Measurements from ENCODE around the gene EPS8.

The EPS8 gene

DNA sequence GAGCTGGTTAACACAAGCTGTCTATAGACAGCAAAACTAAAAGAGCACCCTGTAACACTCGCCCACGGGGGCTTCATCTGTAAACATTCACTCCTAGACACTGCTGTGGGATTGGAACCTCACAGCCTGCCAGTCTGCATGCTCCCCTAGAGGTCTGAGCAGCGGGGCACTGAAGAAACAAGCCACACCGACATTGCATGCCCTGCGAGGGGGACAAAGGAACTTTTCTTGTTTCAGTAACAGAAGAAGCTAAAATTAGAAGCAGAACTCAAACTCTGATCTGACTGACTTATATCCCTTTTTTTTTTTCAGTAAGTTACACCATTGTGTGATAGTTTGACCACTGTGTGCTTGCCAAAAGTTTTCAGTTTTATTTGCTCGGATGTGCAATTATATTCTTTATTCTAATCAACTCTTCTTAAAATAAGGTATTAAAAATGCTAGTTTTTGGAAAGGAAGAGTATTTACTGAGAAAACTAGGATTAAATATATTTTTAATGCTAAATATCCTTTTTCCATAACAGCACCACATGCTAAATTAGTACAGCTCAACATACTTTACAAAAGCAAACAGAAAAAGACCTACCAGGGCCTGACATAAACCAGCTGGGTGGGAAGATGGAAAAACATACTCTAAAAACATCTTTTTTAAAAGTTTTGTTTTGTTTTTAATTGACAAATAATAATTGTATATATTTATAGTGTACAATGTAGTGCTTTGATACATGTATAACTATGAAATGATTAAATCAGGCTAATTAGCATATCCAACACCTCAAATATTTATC, 100.2 kb downstream of the EPS8 start:
- FAIRE-seq: peak; percentile 62

GRCh38 chr12:15688202-15688736, 100.9 kb downstream of the EPS8 start:
- FAIRE-seq: no peak

- FAIRE-seq: no peak
Observed at GRCh38 chr12:15687583-15687982, 101.6 kb downstream of the EPS8 start.

GRCh38 chr12:15684896-15685658, 104.1 kb downstream of the EPS8 start:
- no peak for FAIRE-seq

DNA sequence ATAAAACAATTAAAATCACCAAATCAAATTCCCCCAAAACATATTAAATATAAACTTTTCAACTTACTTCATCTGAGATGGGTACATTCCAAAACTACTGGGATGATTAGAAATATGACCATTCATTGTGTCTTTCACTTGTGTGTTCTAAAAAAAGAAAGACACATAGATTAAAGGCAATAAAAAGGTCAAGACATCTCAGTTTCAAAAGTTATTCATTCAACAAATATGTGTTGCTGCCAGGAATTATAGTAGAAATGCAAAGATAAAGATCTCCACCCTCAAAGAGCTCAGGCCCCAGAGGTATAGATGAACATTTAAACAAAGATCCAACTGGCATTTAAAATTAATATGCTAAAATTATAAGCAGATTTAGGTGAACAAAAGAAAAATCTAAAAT, 106.4 kb downstream of the EPS8 start:
- no peak for FAIRE-seq

DNA sequence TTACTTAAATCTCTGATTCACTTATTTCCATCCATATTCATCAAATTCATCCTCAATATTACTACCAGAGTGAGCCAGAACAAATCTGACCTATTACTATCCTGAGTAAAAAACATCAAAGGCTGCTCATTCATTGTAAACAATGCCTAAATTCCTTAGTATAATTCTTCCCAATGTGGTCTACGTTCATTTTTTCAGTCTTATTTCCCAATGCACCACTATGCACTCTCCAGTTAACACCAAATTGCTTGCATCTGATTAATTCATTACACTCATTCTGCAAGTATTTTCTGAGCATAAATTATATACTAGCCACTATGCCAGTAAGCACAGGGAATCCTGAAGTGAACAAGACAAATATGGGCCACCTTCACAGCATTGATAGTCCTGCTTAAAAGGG, 110.0 kb downstream of the EPS8 start:
- FAIRE-seq: no peak

DNA sequence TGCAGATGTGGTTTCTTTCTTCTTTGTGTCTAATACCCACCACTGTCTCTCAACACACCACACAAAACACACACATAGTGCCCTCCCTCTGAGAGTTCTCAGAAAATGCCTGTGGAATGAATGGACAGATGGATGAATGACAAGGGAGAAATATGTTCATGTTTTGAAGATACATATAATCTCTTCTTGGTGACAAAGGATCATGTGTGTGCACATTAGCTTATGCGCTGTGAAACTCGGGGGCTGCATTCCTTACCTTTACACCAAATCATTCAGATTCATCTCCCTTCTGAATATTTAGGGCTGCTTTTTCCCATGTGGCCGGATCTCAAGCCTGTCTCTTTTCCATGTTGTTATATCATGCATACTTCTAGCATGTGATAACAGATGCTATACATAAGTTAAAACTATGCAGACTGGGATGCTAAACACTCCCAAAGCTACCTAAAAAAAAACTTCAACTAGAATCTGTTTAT, 111.4 kb downstream of the EPS8 start:
- no peak for FAIRE-seq

DNA sequence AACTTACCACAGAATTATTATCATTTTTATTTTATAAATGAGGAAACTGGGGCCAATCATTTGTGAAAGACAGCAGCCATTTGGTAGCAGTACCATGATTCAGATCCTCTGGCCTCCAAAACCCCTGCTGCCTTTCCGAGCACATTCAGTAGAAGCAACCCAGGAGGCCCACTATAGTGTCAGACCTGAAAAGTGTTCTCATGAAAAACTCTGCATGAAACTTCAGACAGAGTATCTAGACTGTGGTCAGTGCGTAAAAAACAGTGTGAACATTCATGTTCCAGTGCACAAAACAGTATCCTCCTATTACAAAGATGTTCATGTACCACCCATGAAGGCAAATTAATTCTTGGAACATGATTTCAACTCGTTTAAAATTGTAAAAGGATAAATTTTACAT, 112.0 kb downstream of the EPS8 start:
- no peak for FAIRE-seq

GRCh38 chr12:15672671-15673270, 116.4 kb downstream of the EPS8 start:
- FAIRE-seq: no peak

DNA sequence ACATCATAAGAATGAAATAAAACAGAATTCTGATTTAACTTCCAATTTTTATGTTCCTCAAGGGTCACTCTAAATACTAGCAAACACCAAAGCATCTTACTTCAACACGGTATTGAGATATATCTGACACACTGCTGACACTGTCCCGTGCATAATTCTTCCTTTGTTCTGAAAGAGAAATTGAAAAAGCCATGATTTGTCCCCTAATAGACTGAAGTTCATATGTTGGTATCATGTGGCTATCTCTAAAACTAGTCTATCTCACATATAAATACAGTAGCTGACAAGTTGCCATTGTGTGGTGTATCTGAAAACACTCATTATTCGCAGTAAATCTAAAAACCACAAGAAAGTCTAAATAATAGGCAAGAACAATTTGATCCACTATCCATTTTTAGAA, 118.4 kb downstream of the EPS8 start:
- no peak for FAIRE-seq

- no peak for FAIRE-seq
Observed at GRCh38 chr12:15669256-15669948, 119.8 kb downstream of the EPS8 start.

DNA sequence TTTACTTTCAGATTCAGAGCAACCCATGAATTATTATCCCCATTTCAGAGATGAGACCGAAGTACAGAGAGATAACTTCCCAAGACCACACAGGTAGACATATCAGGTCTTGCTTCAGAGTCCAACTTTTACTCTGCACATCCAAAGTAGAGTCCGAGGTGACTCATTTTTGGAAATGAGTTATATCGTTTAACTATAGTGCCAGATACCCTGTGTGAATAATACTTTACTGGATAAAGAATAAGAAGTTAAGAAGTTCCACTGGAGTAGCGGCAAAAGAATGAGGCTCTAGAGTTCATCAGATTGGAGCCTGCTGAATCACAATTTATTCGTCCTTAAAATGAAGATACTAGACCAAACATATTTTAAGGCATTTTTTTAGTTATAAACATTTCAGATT, 124.7 kb downstream of the EPS8 start:
- FAIRE-seq: no peak

DNA sequence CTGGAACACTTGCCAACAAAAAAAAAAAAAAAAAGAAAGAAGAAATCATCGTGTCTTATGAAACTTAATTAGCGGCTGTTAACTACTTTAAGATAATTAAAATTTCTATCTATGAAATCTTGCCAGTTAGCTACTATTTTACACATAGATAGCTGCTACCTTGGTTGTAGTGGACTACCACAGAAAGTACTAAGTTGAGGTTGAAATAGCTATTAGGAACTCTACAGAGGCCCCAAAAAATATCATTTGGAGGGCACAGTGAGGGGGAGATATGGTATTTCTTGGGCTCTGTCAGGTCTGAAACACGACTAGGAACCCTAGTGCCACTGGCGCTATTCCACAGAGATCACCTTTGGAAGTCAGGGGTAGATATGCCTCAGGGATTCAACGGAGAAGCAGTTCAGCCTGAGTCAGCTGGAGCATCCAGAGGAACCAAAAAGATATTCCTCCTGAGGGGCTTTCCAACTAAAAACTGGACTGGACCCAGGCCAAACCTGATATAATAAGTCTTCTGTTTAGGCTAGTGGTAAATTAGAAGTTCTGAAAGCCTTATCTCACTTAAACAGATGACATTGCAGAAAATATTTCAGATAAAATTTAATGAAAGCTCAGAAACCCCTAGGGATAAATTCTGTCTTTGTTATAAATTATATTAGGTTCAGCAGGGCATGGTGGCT, 126.1 kb downstream of the EPS8 start:
- FAIRE-seq: no peak

DNA sequence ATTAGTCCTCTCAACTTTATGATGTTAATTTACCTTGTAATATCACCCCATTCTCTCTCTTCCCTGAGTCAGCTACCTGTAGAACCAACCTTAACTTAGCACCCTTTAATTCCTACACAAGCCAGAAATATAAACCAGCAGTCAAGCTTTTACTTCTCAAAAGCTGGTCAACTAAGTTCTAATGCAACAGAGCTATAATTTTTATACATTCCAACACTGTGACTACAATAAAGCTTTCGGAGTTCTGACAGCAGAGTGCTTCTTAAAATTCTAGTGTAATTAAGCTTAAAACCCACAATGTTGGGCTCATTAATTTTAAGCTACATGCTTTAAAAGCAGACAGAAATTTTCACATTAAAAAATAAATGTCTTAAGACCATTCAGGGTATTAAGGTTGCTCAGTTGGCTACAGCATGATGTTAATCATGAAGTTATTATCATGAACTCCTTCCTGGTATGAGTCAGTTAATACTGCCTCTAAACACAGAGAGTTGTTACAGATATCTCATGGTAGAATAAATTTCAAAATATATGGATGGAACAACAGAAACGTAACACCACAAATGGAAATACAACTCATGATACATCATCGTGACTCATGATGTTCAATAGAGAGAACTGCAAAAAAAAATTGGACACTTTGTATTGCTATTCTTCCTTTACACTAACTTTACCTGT, 126.7 kb downstream of the EPS8 start:
- FAIRE-seq: no peak

DNA sequence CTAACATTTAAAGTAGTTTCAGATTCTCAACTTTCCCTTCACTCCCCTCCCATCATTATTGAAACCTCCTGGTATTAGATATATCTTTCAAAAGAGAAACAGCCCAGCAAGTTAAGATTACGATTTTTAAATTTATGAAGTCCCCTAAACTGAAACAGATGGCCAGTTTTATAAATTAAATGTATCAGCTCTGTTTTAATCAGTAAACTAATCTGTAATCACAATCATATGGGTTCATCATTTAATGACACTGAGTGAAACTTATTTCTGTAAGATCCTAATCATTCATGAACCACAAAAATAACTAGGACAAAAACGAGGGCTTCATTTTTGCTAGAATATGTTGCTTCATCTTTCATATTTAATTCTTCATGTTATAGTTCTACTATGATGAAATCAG, 137.8 kb downstream of the EPS8 start:
- FAIRE-seq: peak; percentile 82

GRCh38 chr12:15650399-15651128, 138.6 kb downstream of the EPS8 start:
- no peak for FAIRE-seq

DNA sequence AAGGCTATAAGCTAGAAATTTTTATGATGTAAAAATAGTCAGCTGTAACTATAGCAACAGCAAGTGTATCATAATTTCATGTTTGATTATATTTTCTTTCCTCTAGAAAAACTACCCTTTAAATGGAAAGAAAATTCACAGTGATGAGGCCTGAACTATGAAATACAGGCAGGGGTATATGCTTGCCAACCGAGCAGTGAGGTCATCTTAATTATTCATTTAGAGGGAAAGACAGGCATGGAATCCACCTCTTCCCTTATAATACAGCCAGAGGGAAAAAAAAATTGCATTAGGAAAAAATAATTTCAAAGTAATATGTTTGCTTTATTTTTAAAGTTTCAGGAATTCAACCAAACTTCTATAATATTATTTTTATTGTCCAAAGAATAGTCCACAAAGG, 139.8 kb downstream of the EPS8 start:
- FAIRE-seq: no peak

GRCh38 chr12:15648558-15648957, 140.6 kb downstream of the EPS8 start:
- no peak for FAIRE-seq

- no peak for FAIRE-seq
Observed at GRCh38 chr12:15646581-15646980, 142.6 kb downstream of the EPS8 start.

GRCh38 chr12:15644700-15645099, 144.5 kb downstream of the EPS8 start:
- no peak for FAIRE-seq

- FAIRE-seq: peak; percentile 76
Observed at GRCh38 chr12:15638231-15638630, 151.0 kb downstream of the EPS8 start.
